HG02870 (cell line): ENCODE data around the gene PCDHB10.
"Not testable (repeated sequence)": the region's sequence is repeated elsewhere in the genome, so short reads cannot be mapped to it uniquely, and the experiment has no call there.

ENCODE experiments used
- ATAC-seq: cut with Tn5 transposase; IDR thresholded peaks from one replicate; pipeline ENCODE4 v1.9.1; 2021; ENCODE audit warnings: mild to moderate bottlenecking, moderate library complexity; ENCODE audit not compliant: unreplicated experiment

PCDHB10 gene

DNA sequence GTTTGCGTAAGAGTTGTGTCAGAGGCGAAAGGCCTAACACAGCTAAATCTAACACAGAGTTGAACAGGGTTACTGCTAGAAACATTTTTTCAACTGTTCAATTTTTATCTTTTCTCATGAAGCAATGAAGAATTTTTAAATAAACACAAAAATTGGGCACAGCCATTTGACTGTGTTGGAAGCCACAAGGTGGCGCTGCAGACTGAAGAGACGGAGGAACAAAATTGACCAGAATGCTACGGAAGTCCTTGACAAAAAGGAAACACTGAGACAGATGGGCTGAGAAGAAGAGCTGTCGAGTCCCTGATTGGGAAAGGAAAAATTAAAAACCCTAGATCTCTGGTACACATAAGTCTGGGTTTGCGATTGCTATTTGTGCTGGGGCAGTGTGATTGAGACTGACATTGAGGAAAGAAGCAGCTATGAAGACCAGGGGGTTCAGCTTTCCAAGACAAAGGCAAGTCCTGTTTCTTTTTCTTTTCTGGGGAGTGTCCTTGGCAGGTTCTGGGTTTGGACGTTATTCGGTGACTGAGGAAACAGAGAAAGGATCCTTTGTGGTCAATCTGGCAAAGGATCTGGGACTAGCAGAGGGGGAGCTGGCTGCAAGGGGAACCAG, 5.1 kb upstream of the PCDHB10 start, which contains the start of gene PCDHB9:
Gene PCDHB9, plus strand, starts transcription at position 265 of the 616 bp plus-strand sequence. Its CDS starts 158 bp downstream, at position 423.
- ATAC-seq = no peak

DNA sequence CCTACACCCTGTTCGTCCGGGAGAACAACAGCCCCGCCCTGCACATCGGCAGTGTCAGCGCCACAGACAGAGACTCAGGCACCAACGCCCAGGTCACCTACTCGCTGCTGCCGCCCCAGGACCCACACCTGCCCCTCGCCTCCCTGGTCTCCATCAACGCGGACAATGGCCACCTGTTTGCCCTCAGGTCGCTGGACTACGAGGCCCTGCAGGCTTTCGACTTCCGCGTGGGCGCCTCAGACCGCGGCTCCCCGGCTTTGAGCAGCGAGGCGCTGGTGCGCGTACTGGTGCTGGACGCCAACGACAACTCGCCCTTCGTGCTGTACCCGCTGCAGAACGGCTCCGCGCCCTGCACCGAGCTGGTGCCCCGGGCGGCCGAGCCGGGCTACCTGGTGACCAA, 3.5 kb upstream of the PCDHB10 start:
- not testable (repeated sequence) for ATAC-seq

DNA sequence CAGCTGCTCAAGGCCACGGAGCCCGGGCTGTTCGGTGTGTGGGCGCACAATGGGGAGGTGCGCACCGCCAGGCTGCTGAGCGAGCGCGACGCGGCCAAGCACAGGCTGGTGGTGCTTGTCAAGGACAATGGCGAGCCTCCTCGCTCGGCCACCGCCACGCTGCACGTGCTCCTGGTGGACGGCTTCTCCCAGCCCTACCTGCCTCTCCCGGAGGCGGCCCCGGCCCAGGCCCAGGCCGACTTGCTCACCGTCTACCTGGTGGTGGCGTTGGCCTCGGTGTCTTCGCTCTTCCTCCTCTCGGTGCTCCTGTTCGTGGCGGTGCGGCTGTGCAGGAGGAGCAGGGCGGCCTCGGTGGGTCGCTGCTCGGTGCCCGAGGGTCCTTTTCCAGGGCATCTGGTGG, 3.0 kb upstream of the PCDHB10 start:
- ATAC-seq = not testable (repeated sequence)

DNA sequence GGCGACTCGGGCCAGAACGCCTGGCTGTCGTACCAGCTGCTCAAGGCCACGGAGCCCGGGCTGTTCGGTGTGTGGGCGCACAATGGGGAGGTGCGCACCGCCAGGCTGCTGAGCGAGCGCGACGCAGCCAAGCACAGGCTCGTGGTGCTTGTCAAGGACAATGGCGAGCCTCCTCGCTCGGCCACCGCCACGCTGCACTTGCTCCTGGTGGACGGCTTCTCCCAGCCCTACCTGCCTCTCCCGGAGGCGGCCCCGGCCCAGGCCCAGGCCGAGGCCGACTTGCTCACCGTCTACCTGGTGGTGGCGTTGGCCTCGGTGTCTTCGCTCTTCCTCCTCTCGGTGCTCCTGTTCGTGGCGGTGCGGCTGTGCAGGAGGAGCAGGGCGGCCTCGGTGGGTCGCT, 2.2 kb downstream of the PCDHB10 start:
- not testable (repeated sequence) for ATAC-seq

DNA sequence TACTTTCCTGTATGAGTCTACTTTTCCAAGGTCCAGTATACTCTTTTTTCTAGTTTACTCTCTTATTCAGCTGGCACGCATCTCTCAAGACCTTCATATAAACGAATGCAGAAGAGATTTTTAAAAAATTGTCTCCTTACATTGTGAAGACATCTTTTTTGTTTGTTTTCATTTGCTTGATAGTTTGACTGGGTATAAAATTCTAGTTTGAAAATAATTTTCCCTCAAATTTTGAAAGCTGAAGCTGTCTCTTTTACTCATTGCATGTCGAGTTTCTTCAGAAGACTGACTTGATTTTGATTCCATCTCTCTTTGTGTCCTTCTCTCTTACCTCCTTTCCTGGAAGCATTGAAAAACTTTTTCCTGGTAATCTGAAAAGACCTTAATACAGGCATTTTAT, 4.2 kb downstream of the PCDHB10 start:
- ATAC-seq = no peak

DNA sequence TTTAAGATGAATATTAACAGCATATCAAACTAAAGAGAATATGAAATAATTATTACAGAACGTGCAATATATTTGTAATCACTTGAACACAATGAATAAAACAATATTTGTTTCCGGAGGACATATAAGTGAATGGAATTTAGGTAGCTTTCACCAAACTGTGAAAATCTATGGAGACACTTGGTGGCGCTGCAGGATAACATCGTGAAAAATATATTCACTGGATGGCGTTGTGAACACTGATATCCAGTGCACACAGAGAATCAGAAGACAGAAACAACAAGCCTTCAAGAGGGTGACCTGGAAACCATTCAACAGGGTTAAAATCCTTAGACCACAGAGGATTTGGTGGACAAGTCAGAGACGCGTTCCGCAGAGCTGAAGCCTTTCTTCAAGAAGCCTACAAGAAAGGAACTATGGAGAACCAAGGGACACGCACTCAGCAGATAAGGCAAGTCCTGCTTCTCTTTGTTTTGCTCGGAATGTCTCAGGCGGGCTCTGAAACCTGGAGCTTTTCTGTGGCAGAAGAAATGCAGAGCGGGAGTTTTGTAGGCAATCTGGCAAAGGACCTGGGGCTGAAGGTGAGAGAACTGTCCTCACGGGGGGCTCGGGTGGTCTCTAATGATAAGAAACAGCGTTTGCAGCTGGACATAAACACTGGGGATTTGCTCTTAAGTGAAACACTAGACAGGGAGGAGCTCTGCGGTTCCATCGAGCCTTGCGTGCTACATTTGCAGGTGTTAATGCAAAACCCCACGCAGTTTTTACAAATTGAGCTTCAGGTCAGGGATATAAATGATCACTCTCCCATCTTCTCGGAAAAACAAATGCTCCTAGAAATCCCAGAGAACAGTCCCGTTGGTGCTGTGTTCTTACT, 7.4 kb downstream of the PCDHB10 start, which contains the start of gene PCDHB11:
Gene PCDHB11, plus strand, starts transcription at position 269 of the 877 bp plus-strand sequence. Its CDS starts 148 bp downstream, at position 417.
- ATAC-seq = no peak

DNA sequence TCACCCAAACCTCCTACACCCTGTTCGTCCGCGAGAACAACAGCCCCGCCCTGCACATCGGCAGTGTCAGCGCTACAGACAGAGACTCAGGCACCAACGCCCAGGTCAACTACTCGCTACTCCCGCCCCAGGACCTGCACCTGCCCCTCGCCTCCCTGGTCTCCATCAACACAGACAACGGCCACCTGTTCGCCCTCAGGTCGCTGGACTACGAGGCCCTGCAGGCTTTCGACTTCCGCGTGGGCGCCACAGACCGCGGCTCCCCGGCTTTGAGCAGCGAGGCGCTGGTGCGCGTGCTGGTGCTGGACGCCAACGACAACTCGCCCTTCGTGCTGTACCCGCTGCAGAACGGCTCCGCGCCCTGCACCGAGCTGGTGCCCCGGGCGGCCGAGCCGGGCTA, 9.0 kb downstream of the PCDHB10 start:
- not testable (repeated sequence) for ATAC-seq

DNA sequence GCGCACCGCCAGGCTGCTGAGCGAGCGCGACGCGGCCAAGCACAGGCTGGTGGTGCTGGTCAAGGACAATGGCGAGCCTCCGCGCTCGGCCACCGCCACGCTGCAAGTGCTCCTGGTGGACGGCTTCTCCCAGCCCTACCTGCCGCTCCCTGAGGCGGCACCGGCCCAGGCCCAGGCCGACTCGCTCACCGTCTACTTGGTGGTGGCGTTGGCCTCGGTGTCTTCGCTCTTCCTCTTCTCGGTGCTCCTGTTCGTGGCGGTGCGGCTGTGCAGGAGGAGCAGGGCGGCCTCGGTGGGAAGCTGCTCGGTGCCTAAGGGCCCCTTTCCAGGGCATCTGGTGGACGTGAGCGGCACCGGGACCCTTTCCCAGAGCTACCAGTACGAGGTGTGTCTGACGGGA, 9.5 kb downstream of the PCDHB10 start:
- not testable (repeated sequence) for ATAC-seq

DNA sequence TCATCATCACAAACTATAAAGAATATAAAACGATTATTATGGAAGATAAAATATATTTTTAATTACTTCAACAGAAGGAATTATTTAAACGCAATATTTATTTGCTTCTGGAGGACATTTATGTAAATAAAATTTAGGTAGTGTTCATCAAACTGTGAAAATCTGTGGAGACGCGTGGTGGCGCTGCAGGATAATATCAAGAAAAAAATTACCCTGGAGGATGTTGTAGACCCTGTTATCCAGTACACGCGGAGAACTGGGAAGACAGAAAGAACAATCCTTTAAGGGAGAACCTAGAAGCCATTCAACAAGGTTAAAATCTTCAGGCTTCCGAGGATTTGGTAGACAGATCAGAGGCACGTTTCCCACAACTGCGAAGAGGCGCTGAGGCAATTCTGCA, 16.3 kb downstream of the PCDHB10 start, which contains the start of gene PCDHB12:
Gene PCDHB12, plus strand, starts transcription at position 242 of the 400 bp plus-strand sequence. CDS start 189 bp downstream, outside the sequence.
- no peak for ATAC-seq

DNA sequence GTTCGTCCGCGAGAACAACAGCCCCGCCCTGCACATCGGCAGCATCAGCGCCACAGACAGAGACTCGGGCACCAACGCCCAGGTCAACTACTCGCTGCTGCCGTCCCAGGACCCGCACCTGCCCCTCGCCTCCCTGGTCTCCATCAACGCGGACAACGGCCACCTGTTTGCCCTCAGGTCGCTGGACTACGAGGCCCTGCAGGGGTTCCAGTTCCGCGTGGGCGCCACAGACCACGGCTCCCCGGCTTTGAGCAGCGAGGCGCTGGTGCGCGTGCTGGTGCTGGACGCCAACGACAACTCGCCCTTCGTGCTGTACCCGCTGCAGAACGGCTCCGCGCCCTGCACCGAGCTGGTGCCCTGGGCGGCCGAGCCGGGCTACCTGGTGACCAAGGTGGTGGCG, 18.1 kb downstream of the PCDHB10 start:
- ATAC-seq = not testable (repeated sequence)

DNA sequence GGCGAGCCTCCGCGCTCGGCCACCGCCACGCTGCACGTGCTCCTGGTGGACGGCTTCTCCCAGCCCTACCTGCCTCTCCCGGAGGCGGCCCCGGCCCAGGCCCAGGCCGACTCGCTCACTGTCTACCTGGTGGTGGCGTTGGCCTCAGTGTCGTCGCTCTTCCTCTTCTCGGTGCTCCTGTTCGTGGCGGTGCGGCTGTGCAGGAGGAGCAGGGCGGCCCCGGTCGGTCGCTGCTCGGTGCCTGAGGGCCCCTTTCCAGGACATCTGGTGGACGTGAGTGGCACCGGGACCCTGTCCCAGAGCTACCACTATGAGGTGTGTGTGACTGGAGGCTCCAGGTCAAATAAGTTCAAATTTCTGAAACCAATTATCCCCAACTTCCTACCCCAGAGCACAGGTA, 18.7 kb downstream of the PCDHB10 start:
- not testable (repeated sequence) for ATAC-seq

DNA sequence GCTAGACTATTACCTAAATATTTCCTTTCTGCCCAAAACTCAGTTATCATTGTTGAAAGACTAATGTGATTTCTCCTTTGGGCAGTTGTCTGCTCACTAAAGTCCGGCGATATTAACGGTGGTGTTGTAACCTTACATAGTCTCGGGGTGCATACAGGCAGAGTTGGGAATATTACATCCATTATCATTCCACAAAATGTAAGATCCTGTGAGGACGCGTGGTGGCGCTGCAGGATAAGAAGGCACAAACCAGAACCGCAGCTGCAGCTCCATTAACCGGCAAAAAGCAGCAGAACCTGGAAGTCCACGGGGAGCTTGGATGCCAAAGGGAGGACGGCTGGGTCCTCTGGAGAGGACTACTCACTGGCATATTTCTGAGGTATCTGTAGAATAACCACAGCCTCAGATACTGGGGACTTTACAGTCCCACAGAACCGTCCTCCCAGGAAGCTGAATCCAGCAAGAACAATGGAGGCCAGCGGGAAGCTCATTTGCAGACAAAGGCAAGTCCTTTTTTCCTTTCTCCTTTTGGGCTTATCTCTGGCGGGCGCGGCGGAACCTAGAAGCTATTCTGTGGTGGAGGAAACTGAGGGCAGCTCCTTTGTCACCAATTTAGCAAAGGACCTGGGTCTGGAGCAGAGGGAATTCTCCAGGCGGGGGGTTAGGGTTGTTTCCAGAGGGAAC, 21.6 kb downstream of the PCDHB10 start, which contains the start of gene PCDHB13:
Gene PCDHB13, plus strand, starts transcription at position 264 of the 684 bp plus-strand sequence. Its CDS starts 205 bp downstream, at position 469.
- not testable (repeated sequence) for ATAC-seq

DNA sequence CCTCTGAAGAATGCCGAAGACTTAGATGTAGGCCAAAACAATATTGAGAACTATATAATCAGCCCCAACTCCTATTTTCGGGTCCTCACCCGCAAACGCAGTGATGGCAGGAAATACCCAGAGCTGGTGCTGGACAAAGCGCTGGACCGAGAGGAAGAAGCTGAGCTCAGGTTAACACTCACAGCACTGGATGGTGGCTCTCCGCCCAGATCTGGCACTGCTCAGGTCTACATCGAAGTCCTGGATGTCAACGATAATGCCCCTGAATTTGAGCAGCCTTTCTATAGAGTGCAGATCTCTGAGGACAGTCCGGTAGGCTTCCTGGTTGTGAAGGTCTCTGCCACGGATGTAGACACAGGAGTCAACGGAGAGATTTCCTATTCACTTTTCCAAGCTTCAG, 22.4 kb downstream of the PCDHB10 start:
- not testable (repeated sequence) for ATAC-seq

DNA sequence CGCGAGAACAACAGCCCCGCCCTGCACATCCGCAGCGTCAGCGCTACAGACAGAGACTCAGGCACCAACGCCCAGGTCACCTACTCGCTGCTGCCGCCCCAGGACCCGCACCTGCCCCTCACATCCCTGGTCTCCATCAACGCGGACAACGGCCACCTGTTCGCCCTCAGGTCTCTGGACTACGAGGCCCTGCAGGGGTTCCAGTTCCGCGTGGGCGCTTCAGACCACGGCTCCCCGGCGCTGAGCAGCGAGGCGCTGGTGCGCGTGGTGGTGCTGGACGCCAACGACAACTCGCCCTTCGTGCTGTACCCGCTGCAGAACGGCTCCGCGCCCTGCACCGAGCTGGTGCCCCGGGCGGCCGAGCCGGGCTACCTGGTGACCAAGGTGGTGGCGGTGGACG, 23.4 kb downstream of the PCDHB10 start:
- not testable (repeated sequence) for ATAC-seq

DNA sequence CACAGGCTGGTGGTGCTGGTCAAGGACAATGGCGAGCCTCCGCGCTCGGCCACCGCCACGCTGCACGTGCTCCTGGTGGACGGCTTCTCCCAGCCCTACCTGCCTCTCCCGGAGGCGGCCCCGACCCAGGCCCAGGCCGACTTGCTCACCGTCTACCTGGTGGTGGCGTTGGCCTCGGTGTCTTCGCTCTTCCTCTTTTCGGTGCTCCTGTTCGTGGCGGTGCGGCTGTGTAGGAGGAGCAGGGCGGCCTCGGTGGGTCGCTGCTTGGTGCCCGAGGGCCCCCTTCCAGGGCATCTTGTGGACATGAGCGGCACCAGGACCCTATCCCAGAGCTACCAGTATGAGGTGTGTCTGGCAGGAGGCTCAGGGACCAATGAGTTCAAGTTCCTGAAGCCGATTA, 23.9 kb downstream of the PCDHB10 start:
- not testable (repeated sequence) for ATAC-seq

DNA sequence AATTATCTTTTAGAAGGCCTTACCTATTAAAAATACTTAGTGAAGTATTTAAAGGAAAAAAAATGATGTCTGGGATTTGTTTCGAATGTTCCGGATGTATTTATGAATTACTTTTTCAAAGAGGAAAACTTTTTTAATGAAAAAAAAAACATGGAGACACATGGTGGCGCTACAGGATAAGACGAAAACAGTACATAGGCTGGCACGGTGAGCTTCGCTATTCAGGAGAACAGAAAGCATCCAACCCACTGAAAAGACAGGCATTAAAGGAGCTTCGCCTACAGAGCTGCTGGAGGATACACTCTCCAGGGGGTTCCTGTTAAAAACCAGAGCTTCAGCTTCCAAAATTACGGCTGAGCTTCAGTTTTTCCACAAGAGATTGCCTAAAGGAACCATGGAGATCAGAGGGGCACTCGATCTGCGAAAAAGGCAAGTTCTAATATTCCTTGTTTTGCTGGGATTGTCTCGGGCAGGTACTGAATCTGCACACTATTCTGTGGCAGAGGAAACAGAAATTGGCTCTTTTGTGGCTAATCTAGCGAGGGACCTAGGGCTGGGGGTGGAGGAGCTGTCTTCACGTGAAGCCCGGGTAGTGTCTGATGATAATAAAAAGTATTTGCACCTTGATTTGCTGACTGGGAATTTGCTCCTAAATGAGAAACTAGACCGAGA, 31.1 kb downstream of the PCDHB10 start, which contains the start of gene PCDHB14:
Gene PCDHB14, plus strand, starts transcription at position 232 of the 672 bp plus-strand sequence. Its CDS starts 163 bp downstream, at position 395.
- ATAC-seq = no peak

DNA sequence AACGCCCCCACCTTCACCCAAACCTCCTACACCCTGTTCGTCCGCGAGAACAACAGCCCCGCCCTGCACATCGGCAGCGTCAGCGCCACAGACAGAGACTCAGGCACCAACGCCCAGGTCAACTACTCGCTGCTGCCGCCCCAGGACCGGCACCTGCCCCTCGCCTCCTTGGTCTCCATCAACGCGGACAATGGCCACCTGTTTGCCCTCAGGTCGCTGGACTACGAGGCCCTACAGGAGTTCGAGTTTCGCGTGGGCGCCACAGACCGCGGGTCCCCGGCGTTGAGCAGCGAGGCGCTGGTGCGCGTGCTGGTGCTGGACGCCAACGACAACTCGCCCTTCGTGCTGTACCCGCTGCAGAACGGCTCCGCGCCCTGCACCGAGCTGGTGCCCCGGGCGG, 32.7 kb downstream of the PCDHB10 start:
- ATAC-seq = not testable (repeated sequence)

DNA sequence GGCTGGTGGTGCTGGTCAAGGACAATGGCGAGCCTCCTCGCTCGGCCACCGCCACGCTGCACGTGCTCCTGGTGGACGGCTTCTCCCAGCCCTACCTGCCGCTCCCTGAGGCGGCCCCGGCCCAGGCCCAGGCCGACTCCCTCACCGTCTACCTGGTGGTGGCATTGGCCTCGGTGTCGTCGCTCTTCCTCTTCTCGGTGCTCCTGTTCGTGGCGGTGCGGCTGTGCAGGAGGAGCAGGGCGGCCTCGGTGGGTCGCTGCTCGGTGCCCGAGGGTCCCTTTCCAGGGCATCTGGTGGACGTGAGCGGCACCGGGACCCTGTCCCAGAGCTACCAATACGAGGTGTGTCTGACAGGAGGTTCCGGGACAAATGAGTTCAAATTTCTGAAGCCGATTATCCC, 33.3 kb downstream of the PCDHB10 start:
- not testable (repeated sequence) for ATAC-seq

DNA sequence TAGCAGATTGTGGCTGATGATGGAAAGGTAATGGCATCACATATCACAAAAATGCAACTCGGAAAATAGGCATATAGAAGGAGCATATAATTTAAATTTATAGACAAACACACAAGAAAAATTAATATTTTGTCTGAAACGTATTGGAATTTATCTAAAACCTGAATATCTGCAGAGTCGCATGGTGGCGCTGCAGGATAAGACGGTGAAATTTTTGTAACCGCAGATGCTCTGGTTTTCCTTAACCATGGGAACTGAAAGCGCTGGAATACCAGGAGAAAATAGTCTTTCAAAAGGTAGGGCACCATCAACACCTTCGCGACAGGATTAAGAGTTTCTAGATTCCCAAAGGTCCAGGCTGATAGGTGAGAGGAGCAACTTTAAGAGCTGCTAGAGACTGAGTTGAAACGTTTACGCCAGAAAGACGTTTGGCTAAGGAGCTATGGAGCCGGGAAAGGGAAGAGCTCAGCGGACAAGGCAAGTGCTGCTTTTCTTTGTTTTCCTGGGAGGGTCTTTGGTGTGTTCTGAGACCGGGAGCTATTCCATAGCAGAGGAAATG, 42.0 kb downstream of the PCDHB10 start:
- ATAC-seq = no peak

DNA sequence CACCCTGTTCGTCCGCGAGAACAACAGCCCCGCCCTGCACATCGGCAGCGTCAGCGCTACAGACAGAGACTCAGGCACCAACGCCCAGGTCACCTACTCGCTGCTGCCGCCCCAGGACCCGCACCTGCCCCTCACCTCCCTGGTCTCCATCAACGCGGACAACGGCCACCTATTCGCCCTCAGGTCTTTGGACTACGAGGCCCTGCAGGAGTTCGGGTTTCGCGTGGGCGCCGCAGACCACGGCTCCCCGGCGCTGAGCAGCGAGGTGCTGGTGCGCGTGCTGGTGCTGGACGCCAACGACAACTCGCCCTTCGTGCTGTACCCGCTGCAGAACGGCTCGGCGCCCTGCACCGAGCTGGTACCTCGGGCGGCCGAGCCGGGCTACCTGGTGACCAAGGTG, 43.8 kb downstream of the PCDHB10 start:
- not testable (repeated sequence) for ATAC-seq
